GM19395 (cell line): ENCODE results near the gene TANGO6.
"Not testable (repeated sequence)": the region's sequence is repeated elsewhere in the genome, so short reads cannot be mapped to it uniquely, and the experiment has no call there.

ENCODE experiments used
- ATAC-seq: cut with Tn5 transposase; IDR thresholded peaks from one replicate; pipeline ENCODE4 v1.9.1; 2021; ENCODE audit warnings: mild to moderate bottlenecking, moderate library complexity; ENCODE audit not compliant: unreplicated experiment

Gene TANGO6

DNA sequence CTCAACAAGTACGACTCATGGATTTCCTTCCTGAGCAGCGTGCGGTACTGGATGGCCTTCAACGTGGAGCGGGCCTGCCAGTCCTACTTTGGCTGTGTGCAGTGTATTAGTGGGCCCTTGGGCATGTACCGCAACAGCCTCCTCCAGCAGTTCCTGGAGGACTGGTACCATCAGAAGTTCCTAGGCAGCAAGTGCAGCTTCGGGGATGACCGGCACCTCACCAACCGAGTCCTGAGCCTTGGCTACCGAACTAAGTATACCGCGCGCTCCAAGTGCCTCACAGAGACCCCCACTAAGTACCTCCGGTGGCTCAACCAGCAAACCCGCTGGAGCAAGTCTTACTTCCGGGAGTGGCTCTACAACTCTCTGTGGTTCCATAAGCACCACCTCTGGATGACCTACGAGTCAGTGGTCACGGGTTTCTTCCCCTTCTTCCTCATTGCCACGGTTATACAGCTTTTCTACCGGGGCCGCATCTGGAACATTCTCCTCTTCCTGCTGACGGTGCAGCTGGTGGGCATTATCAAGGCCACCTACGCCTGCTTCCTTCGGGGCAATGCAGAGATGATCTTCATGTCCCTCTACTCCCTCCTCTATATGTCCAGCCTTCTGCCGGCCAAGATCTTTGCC, 271.1 kb downstream of the TANGO6 start:
- no peak for ATAC-seq

DNA sequence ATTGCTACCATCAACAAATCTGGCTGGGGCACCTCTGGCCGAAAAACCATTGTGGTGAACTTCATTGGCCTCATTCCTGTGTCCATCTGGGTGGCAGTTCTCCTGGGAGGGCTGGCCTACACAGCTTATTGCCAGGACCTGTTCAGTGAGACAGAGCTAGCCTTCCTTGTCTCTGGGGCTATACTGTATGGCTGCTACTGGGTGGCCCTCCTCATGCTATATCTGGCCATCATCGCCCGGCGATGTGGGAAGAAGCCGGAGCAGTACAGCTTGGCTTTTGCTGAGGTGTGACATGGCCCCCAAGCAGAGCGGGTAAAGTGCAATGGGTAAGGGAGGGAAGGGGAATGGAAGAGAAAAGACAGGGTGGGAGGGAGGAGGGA, 271.6 kb downstream of the TANGO6 start:
- no peak for ATAC-seq

GRCh38 chr16:69115361-69115760, 272.0 kb downstream of the TANGO6 start:
- no peak for ATAC-seq

DNA sequence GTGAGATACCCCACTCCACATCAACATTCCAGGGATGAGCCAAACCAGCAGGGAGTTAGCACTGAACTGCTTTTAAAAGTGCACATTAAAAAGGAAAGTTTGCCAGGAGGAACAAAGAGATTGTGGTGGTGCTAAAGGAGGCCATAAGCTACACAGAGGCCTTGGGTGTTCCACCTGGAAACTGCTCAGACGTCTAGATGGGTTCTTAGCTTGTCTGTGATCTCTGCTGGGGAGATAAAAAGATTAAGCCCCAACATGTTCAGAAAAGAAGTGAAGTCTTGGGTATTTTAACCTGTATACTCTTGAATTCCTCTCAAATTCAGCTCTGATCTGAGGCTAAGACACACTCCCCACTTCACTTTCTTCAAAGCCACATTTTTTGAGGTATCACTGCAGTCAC, 272.5 kb downstream of the TANGO6 start:
- ATAC-seq = no peak

DNA sequence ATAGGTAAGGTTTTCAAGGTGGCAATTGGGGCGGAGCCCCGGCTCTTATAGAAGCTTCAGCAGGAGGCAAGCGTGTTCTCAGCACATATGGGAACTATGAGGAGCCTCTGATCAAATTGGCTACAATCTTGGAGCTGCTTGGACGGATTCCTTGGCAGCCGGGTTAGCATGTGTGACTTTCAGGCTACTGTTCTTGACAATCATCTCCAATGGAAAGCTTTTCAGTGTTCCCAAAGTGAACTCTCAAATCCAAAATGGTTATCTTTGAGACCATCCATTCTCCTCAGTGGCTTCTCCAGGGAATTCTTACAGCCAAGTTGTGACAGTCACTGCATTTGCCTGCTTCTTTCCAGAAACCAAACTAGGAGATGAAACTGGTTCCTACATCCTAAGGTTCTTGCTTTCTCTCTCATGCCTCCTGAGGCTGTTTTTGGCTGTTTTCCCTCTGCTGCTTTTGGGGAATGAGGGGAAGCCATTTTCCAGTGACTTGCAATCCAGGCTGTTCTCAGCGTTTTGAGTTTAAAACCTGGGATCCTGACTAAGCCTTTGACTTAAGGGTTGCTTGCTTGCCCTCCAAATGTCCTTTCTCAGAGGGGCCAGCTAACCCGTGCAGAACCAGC, 273.0 kb downstream of the TANGO6 start:
- ATAC-seq = no peak

GRCh38 chr16:69116906-69117305, 273.6 kb downstream of the TANGO6 start:
- no peak for ATAC-seq

DNA sequence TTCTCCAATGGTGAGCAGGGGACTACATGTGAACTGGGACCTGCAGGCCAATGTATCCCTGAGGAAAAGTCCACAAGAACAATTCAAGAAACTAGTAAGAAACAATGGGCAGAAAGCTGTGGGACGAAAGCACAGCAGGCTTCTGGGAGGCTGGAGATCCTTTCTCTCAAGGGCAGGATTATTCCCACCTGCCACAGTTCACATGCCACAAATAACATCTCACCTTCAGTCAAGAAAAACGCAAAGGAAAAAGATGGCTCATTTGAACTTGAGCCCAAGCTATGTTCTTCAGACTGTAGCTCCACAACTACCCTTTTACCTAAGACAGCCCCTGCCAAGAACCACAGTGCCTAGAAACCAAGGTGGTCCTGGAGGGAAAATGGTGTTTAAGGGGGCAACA, 275.1 kb downstream of the TANGO6 start:
- ATAC-seq = no peak

DNA sequence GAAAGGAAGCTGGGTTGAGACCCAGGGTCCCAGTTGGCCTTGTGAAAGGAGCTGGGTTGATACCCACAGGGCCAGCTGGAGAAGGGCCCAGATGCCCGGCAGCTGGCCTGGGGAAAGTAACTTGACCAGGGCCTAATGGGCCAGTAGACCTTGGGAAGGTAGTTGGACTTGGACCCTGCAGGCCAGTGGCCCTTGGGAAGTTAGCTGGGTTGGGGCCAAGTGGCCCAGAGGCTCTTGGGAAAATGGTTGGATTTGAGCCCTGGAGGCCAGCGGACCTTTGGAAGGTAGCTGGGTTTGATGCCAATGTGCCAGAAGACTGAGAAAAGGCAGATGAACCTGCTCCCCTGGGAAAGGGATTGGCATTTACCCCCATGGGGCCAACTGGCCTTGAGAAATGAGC, 275.7 kb downstream of the TANGO6 start:
- ATAC-seq = no peak

- no peak for ATAC-seq
Observed at GRCh38 chr16:69119536-69119935, 276.2 kb downstream of the TANGO6 start.

DNA sequence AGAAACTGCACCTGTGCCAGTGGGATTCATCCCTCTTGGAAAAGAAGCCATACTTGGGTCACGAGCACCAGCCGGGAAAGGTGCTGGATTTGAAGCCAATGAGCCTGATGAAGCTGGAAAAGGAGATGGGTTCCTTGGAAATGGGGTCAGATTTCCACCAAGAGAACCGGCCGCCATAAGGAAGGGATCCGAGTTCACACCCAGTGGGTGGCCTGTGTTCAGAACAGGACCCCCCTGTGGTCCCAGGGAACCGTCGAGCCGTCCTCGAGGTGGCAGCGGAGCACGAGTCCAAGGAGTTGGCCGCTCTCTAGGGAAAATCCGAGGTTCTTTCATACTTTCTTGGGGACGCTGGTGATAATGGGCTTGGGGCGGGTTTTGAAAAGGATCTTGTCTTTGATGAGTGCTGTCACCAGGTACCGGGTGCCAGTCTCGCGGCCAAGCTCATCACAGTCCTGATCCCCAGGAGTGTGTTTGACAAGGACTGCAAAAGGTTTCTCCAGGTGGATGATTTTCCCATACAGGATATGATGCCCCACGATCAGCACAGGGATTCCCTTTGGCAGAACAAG, 276.8 kb downstream of the TANGO6 start:
- ATAC-seq = no peak

DNA sequence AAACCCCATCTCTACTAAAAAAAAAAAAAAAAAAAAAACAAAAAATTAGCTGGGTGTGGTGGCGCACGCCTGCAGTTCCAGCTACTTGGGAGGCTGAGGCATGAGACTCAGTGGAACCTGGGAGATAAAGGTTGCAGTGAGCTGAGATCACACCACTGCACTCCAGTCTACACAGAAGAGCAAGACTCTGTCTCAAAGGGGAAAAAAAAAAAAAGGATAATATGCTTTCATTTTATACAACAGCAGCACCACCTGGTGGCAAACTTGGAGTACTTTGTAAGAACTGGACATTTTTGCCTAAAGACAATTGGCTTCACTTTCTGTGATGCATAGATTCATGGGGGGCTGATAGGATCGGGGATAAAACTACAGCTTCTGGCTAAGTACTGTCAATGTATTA, 280.6 kb downstream of the TANGO6 start:
- no peak for ATAC-seq

GRCh38 chr16:69124406-69124805, 281.1 kb downstream of the TANGO6 start:
- not testable (repeated sequence) for ATAC-seq

DNA sequence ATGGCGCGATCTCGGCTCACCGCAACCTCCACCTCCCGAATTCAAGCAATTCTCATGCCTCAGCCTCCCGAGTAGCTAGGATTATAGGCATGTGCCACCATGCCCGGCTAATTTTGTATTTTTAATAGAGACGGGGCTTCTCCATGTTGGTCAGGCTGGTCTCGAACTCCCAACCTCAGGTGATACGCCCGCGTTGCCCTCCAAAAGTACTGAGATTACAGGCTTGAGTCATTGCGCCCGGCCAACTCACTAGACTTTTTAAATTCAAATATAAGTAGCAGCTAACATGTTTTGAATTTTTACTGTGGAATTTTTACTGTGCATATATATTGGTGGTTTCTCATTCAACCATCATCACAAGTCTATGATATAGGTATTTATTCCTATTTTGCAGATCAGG, 281.6 kb downstream of the TANGO6 start:
- not testable (repeated sequence) for ATAC-seq

GRCh38 chr16:69126221-69126620, 282.9 kb downstream of the TANGO6 start:
- no peak for ATAC-seq

- ATAC-seq = not testable (repeated sequence)
Observed at GRCh38 chr16:69126801-69127200, 283.5 kb downstream of the TANGO6 start.

- ATAC-seq = no peak
Observed at GRCh38 chr16:69127966-69128510, 284.7 kb downstream of the TANGO6 start.

DNA sequence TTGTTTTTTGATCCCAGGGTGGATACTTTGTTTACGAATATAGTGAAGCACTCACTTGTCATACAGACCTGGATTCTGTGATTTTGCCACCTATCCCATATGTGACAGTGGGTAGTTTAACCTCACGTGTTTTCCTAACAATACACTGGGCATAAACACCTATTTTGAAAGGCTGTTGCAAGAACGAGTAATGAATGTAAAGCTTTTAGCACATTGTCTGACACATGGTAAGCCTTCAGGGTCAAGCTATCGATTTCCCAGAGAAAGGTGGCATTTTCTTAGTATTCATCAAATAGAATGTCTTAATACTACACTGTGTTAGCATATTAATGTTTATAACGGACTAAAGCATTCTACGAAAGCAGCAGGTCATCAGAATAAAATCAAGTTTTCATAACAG, 287.1 kb downstream of the TANGO6 start:
- ATAC-seq = no peak

GRCh38 chr16:69131167-69131838, 288.0 kb downstream of the TANGO6 start:
- ATAC-seq = no peak

DNA sequence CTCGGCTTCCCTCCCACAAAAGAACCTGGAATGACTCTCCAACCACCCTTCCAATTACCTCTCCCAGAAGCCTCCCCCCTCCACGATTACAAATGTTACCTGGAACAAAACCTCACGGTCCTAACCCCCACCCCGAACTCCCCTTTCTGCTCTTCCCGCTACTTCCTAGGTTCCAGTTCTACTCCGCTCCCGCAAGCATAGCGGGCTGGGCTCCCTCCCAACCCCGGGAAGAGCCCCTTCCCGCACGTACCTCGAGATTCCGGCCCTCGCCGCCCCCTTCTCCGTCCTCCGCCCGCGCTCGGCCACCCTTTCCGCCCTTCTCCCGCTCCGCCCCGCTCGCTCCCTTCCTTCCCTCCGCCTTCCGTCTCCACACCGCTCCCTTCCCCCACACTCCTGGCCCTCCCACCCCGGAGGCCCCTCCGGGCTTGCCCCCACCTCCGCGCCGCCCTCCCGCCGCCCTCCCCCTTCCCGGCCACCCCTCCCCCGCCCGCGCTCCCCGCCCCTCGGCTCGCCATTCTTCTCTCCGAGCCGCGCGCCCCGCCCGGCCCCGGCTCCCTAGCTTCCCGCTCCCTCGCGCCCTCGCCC, 288.6 kb downstream of the TANGO6 start:
- ATAC-seq = peak; percentile 43

DNA sequence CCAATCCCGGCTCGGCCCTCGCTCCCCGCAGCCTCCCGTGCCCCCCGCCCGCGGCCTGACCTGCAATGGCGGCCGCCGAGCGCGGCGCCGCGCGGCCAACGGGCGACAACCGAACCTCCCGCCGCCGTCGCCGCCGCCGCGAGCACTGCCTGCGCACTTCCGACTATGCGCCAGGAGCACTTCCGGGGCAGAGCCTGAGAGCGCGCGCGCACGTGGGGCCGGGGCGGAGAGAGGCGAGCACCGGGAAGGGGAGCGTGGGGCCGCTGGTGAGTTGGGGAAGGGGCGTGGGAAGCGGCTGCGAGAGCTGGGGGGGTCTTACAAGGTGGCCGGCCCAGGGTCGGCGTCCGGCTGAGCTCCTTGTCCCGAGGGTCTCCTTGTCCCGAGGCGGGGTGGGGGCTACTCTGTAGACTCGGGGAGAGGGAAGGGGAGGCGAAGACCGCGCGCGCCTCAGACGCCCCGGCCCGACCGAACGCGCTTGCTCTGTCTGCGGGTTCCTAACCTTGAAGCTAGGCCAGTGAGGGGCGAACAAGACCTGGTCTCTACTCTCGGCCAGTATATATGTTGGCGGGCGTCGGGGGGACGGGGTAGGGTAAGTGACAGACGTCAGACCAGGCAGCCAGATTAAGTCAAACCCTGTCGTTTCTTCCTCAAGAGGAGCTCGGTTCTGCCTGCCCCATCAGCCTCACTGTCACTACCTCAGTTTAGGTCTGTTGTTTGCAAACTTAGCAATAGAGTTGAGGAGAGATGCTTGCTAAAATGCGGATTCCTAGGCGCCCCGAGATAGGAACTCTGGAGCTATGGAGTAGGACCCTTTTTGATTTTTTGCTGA, 289.3 kb downstream of the TANGO6 start, which contains the start of the genes CHTF8 and UTP4:
TSS of gene CHTF8 (minus strand) at position 165 of the 829 bp plus-strand sequence. CDS start 11,130 bp downstream, outside the sequence.
TSS of gene UTP4 (plus strand) at position 226 of the 829 bp plus-strand sequence. CDS start 811 bp downstream, outside the sequence.
- ATAC-seq = peak; percentile 82
